22Rv1 (cell line): ENCODE measurements around the gene TIMP3.

Source experiments
- H3K27ac ChIP-seq: fragments of 450-650 bp; 2 replicates; pipeline ENCODE4 v1.5.1; 2017
- ZFX ChIP-seq: fragments of 450-650 bp; IDR thresholded peaks from 2 replicates; pipeline ENCODE4 v1.6.1; 2017; ENCODE audit warnings: antibody characterized with exemption, borderline replicate concordance
- TF ChIP-seq, protein P1 (sequence below): fragments of 450-650 bp; IDR thresholded peaks from 2 replicates; pipeline ENCODE4 v1.5.1; 2017; ENCODE audit warnings: mild to moderate bottlenecking

TIMP3 gene

DNA sequence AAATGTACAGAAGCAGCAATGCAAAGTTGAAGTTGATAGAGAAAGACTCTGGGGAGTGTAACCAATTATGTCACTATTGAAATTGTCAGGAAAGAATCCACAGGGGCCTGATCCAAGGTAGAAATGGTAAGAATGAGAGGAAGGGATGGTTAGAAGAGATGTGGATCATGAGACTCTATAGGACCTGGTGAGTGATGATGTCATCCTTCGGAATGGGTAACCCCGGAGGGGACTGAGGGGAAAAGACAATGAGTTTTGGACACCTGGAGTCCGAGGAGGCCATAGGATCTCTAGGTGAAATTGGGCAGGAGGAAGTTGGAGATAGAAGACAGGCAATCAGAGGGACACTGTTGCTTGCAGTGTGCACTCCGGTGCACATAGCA, 6.3 kb upstream of the TIMP3 start:
- no peak overlapping the region for H3K27ac ChIP-seq
- TF ChIP-seq ZFX: no peak
- TF ChIP-seq, protein P1, sequence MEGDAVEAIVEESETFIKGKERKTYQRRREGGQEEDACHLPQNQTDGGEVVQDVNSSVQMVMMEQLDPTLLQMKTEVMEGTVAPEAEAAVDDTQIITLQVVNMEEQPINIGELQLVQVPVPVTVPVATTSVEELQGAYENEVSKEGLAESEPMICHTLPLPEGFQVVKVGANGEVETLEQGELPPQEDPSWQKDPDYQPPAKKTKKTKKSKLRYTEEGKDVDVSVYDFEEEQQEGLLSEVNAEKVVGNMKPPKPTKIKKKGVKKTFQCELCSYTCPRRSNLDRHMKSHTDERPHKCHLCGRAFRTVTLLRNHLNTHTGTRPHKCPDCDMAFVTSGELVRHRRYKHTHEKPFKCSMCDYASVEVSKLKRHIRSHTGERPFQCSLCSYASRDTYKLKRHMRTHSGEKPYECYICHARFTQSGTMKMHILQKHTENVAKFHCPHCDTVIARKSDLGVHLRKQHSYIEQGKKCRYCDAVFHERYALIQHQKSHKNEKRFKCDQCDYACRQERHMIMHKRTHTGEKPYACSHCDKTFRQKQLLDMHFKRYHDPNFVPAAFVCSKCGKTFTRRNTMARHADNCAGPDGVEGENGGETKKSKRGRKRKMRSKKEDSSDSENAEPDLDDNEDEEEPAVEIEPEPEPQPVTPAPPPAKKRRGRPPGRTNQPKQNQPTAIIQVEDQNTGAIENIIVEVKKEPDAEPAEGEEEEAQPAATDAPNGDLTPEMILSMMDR: no peak

GRCh38 chr22:32796865-32797573, 4.5 kb upstream of the TIMP3 start:
- TF ChIP-seq, protein P1: peak; percentile 83
- no peak for TF ChIP-seq ZFX
- no peak overlapping the region for H3K27ac ChIP-seq

GRCh38 chr22:32799496-32799895, 2.0 kb upstream of the TIMP3 start:
- H3K27ac ChIP-seq: no peak overlapping the region
- no peak for TF ChIP-seq ZFX
- TF ChIP-seq, protein P1: no peak

DNA sequence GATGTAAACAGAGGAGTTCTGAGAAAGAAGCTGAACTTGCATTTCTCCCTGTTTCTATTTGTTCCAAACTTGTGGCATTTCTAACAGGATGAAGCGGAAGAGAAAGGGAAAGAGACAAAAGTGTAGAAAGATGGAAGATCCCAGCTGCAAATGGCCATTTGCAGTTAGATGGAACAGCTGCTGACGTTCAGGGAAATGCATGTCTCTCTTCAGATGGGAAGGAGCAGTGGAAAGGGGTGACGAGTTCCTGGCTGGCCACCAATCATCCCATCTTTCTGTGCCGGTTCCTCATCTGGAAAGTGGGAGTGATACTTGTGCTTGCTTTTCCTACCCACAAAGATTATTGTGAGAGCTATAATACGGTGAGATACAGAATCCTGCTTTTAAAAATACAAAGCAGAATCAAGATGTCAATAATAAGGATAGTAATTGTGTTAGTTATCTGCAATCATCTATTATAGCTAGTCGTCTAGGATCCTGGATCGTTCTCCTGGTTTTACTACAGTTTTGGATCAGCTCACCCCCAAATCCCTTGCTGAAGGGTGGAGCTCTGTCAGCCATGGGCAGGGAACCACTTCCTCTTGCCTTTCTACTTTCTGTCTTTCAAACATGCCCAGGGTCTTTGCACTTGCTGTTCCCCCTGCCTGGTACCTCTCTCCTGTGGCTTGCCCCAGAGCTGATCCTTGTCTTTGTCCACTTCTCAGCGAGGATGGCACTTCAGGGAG, 1.2 kb upstream of the TIMP3 start:
- H3K27ac ChIP-seq: no peak overlapping the region
- TF ChIP-seq, protein P1: no peak
- TF ChIP-seq ZFX: no peak

DNA sequence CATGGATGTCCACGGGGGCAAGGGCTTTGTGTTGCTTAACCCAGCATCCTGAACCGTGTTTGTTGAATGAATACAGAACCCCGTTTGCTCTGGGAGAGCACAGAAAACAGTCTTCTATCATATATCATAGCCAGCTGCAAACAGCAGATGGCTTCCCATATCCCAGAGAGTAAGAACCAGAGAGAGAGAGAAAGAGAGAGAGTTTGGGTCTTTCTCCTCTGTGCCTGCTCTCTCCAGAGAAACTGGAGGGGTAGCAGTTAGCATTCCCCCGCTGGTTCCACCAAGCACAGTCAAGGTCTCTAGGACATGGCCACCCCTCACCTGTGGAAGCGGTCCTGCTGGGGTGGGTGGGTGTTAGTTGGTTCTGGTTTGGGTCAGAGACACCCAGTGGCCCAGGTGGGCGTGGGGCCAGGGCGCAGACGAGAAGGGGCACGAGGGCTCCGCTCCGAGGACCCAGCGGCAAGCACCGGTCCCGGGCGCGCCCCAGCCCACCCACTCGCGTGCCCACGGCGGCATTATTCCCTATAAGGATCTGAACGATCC, 440 bp upstream of the TIMP3 start:
- no peak overlapping the region for H3K27ac ChIP-seq
- TF ChIP-seq ZFX: no peak
- TF ChIP-seq, protein P1: no peak

GRCh38 chr22:32802237-32802765, 796 bp downstream of the TIMP3 start:
- TF ChIP-seq, protein P1: no peak
- TF ChIP-seq ZFX: no peak
- no peak overlapping the region for H3K27ac ChIP-seq
